HCEC 1CT (cell line): ENCODE results near the gene CPS1.

Experiments
- DNase-seq: peaks from one replicate; pipeline ENCODE4 v3.0.0-alpha.2; 2017

The CPS1 gene

GRCh38 chr2:210556329-210556980, at the start of gene CPS1:
TSS of gene CPS1 (plus strand) at chr2:210556599. CDS start at chr2:210556734, 135 bp downstream.
- no peak for DNase-seq

- no peak for DNase-seq
Measured at GRCh38 chr2:210515911-210516310, 40.5 kb upstream of the CPS1 start.

GRCh38 chr2:210517264-210517663, 39.1 kb upstream of the CPS1 start:
- DNase-seq: no peak

GRCh38 chr2:210519594-210519993, 36.8 kb upstream of the CPS1 start:
- DNase-seq: no peak

GRCh38 chr2:210522399-210522798, 34.0 kb upstream of the CPS1 start:
- DNase-seq: no peak

GRCh38 chr2:210523650-210524289, 32.6 kb upstream of the CPS1 start:
- DNase-seq: no peak

- DNase-seq: no peak
Measured at GRCh38 chr2:210524533-210524932, 31.9 kb upstream of the CPS1 start.

GRCh38 chr2:210527286-210527685, 29.1 kb upstream of the CPS1 start:
- no peak for DNase-seq

- DNase-seq: peak; percentile 46
Measured at GRCh38 chr2:210528716-210529115, 27.7 kb upstream of the CPS1 start.

GRCh38 chr2:210531050-210531449, 25.3 kb upstream of the CPS1 start:
- no peak for DNase-seq

- no peak for DNase-seq
Measured at GRCh38 chr2:210531482-210531881, 24.9 kb upstream of the CPS1 start.

GRCh38 chr2:210533389-210533788, 23.0 kb upstream of the CPS1 start:
- no peak for DNase-seq

- DNase-seq: no peak
Measured at GRCh38 chr2:210534879-210535278, 21.5 kb upstream of the CPS1 start.

- no peak for DNase-seq
Measured at GRCh38 chr2:210536973-210537650, 19.3 kb upstream of the CPS1 start.

GRCh38 chr2:210539035-210539434, 17.4 kb upstream of the CPS1 start:
- no peak for DNase-seq

- DNase-seq: no peak
Measured at GRCh38 chr2:210539578-210540416, 16.6 kb upstream of the CPS1 start.

GRCh38 chr2:210540471-210540870, 15.9 kb upstream of the CPS1 start:
- DNase-seq: peak; percentile 34

GRCh38 chr2:210540900-210541289, 15.5 kb upstream of the CPS1 start:
- DNase-seq: no peak

GRCh38 chr2:210541290-210541902, 15.0 kb upstream of the CPS1 start:
- DNase-seq: no peak

GRCh38 chr2:210544007-210544590, 12.3 kb upstream of the CPS1 start:
- no peak for DNase-seq

GRCh38 chr2:210544831-210545230, 11.6 kb upstream of the CPS1 start:
- DNase-seq: no peak

- no peak for DNase-seq
Measured at GRCh38 chr2:210546424-210547208, 9.8 kb upstream of the CPS1 start.
